ELR (cell line): ENCODE data around the gene KLHL41.
"Not testable (repeated sequence)": the region's sequence is repeated elsewhere in the genome, so short reads cannot be mapped to it uniquely, and the experiment has no call there.

ENCODE experiments used
- DNase-seq: peaks from one replicate; pipeline ENCODE4 v3.0.0-alpha.2; 2015; ENCODE audit warnings: low read depth

The KLHL41 gene

DNA sequence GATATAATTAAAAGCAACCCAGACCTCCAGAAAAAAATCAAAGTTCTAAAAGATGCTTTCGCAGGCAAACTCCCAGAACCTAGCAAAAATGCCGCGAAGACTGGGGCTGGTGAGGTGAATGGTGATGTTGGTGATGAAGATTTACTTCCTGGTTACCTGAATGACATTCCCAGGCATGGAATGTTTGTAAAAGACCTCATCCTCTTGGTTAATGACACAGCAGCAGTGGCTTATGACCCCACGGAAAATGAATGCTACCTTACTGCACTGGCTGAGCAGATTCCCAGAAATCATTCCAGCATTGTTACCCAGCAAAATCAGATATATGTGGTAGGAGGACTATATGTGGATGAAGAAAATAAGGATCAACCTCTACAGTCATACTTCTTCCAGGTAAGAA lies 994 bp downstream of the KLHL41 start:
- no peak for DNase-seq

DNA sequence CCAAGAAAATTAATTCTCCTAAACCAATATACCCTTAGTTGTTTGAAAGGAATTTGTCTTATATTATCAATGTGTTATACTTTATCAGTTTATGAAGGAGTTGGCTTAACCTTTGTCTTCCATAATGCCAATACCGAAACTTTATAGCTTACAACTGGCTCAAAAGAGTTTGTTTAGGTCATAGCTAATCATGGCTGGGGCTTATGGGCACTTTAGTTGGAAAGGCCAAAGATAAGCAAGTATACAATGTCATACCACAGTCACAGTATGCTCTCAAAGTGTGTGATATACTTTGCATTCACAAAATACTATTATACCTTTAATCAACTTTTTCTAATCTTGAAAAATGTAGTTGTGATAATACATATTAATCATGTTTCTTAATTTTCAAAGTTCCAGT lies 2.3 kb downstream of the KLHL41 start:
- no peak for DNase-seq

DNA sequence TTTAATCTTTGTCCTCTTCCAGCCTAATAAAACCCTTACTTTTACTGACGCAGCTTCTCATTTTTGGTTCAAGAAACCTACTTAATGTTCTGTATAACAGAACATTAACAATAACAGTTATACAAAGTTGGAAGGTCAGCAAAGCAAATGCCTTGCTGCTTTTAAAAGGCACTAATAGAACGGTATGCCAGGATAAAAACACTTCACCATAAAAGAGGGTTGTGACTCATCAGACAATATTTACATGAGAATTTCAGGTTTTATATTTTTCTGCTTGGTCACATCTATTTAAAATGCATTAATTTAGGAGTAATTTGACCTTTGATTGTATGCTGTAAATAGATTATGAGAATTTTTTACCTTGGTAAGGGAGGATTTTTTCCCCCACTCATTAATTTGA lies 3.0 kb downstream of the KLHL41 start:
- DNase-seq = peak; percentile 30

DNA sequence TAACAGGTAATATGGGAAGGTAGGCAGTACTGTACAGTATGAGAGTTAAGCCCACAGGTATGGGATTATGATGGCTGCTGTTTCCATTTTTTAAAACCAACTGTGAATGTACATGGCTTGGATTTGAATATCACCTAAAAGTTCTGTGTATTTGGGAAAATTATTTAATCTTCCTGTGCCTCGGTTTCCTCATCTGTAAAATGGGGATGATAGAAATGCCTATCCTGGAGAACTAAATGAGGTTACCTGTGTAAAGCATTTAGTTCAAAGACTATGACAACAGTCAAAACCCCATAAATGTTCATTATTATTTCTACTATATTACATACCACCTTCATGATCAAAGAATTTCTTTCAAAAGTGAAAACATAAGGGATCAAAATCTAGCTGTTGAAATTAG lies 3.6 kb downstream of the KLHL41 start:
- DNase-seq = no peak

DNA sequence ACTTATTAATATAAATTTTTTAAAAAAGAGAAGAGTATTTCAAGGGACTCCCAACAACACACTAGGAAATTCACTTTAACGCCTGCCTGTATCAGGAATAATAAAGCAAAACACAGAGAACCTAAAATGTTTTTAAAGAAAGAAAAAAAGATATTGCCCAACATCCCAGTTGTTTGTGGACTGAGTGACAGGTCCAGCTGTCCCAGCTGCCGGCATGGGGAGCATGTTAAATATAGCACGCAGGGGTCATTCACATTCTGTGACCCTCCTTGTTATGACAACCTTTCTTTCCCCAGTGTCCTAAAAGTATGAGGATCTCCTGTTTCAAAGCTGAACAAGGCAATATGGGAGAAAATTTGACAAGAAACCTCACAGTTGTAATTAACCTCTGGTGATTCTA lies 4.4 kb downstream of the KLHL41 start:
- no peak for DNase-seq

DNA sequence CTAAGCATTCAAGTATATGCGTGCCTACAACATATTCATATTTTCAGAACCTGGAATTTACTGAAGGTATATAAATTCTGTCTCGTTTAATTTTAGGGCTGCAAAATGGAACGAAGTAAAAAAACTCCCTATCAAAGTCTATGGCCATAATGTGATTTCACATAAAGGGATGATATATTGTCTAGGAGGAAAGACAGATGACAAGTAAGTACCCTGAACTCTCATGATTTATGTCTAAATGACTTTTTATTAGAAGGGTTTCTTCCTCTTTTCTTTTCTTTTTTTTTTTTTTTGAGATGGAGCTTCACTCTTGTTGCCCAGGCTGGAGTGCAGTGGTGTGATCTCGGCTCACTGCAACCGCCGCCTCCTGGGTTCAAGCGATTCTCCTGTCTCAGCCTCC lies 5.3 kb downstream of the KLHL41 start:
- DNase-seq = not testable (repeated sequence)

DNA sequence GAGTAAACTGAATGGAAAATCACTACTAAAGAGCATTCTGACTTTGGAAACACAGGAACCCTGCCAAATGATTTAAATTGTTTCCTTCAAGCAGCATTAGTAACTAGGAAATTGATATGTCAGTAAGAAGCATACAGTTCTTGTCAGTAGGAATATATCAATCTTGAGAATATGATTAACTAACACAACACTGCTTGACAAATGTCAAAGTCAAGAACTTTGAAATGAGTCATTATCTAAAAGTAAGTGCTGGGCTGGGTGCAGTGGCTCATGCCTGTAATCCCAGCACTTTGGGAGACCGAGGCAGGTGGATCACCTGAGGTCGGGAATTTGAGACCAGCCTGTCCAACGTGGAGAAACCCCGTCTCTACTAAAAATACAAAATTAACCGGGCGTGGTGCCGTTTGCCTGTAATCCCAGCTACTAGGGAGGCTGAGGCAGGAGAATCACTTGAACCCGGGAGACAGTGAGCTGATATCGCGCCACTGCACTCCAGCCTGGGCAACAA lies 7.0 kb downstream of the KLHL41 start:
- DNase-seq = not testable (repeated sequence)

DNA sequence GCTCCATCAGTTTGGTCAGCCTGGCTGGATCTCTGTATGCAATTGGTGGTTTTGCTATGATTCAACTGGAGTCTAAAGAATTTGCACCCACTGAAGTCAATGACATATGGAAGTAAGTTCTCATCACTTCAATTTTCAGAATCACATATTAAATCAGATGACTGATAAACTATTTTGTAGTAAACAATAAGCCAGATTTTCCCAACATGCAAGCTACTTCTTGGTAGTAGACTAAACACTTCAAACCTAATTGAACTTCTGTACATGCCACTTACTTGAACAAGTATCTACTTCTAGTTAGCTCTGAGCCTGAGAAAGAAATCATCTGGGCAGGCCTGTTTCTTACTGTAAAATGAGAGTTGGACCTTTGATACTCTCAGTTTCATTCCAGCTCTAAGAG lies 11.4 kb downstream of the KLHL41 start:
- DNase-seq = no peak

DNA sequence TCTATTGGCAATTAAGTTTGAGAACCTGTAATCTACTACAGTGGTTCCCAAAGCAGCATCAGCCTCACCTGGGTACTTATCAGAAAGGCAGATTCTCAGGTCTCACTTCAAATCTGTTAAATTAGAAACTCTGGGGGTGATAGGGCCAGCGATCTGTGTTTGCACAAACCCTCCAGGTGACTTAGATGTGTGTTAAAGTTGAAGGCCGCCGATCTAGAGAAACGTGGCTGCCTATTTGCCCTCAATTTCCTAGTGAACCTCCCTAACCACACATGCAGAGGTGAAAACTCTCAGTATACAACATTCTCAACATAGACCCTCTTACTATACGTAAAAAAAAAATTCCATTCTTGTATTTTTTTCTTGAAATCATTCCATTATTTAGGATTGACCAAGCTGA lies 14.2 kb downstream of the KLHL41 start:
- no peak for DNase-seq

DNA sequence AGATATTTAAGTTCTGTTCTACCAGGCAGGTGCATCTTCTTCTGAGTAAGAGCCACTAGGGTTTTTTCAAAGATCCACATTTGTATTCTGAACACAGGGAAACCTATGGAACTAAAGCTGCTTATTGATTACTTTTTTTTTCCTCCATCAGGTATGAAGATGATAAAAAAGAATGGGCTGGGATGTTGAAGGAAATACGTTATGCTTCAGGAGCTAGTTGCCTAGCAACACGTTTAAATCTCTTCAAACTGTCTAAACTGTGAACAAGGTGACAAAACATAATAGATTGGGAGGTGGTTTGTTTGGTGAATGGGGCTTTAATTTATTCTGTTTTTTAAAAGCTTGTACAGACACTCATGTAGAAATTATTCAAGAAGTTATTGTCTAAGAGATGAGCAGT lies 15.9 kb downstream of the KLHL41 start:
- DNase-seq = no peak

DNA sequence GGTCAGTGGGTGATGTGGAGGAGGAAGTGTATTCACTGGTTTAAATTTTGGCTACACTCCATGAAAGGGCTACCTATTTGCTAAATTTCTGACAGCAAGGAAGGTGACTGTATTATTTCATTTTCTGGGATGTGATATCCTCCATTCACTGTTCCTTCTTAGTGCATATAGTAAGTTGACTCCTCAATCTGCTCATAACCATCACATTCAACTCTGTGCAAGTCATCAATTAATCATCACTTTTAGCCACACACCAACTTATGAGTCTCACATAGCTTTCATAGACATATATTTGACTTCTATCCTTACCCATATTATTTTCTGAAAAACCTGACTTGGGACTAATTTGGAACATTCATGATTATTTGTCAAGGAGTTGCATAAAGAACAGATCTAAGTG lies 16.9 kb downstream of the KLHL41 start:
- peak; percentile 69 for DNase-seq

DNA sequence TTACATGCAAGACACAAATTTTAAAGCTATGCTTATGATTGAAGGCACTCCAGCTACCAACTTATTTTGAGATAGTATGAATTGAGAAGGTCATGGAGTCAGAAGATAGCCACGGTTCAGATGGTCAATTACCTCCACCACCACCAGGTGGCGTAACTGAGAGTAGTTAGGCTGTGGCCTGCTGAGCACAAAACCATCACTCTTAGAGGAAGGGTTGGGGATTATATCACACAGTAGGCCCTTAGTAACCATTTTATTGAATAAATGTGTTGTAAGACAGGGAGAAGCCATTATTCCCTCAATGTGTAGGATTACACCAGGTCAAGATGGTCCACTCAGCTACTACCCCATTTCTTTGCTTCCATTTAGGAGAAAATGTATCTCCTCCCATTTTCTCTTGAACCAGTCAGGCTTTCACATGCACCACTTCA lies 18.8 kb downstream of the KLHL41 start:
- DNase-seq = peak; percentile 74

DNA sequence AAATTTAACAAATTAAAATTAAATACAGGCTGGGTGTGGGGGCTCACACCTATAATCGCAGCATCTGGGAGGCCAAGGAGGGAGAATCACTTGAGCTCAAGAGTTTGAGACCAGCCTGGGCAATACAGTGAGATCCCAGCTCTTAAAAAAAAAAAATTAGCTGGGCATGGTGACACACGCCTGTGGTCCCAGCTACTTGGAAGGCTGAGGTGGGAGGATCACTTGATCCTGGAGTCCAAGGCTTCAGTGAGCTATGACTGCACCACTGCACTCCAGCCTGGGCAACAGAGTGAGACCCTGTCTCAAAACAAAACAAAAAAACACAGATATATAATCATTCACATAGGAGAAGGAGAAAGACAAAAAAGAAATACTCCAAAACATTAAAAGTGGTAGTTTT lies 30.0 kb downstream of the KLHL41 start:
- not testable (repeated sequence) for DNase-seq

DNA sequence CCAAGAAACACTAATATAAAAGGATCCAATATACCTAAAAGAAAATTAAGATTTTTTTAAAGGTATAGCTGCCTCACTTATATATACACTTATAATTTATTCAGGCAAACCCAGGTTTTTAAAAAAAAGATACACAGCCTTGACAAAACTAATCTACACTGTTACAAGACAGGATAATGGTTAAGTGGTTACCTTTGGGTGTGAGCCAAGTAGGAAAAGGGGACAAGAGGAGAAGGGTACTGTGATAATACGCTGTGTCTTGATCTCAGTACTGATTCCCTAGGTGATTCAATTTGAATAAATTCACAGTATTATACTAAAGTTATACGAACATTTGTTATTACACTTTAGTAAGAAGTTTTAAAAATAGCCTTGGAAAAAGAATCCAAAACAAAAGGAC lies 30.6 kb downstream of the KLHL41 start:
- DNase-seq = no peak

DNA sequence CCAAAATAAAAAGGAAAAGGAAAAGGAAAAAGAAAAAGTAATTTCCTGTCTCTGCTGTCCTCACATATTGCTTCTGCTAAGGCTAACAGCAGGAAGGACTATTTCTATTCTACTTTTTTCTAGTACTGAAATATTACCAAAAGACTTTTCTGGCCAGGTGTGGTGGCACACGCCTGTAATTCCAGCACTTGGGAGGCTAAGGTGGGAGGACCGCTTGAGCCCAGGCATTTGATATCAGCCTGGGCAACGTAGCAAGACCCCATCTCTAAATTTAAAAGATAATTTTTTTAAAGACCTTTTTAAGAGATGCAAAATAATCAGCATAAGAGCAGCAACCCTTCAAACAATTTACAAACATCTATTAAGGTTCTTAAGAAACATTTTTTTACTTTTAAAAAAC lies 32.9 kb downstream of the KLHL41 start:
- no peak for DNase-seq

DNA sequence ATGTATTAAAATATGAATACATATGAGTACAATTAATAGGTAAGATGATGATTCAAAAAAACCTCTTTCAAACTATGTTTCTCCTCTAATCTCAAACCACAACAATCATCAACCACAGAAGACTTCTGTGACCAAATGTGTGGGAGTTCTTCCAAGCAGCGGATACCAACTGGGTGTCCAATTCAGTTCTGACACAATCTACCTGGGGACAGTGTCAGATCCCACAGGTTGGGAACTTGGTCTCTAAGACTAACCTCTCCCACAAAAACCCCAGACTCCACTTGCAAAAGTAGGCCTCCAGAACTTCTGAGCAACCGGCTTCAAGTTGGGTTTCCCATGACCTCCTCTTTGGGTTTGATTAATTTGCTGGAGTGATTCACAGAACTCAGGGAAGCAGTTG lies 37.3 kb downstream of the KLHL41 start:
- DNase-seq = no peak

DNA sequence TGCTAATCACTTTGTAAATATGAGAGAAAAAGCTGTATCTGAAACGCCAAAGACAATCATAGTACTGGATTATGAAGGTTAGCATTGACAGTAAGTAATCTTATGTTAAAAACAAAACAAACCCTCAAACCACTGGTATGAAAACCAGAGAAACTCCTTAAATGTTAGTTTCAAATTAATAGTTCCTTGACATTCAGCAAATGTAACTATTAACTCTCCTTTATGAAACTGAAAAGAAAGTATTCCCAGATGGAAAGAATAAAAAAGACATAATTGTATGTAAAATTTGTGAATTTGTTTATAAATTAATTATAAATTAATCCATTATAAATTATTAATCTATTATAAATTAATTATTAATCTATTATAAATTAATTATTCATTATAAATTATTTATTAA lies 51.9 kb downstream of the KLHL41 start:
- peak; percentile 6 for DNase-seq

DNA sequence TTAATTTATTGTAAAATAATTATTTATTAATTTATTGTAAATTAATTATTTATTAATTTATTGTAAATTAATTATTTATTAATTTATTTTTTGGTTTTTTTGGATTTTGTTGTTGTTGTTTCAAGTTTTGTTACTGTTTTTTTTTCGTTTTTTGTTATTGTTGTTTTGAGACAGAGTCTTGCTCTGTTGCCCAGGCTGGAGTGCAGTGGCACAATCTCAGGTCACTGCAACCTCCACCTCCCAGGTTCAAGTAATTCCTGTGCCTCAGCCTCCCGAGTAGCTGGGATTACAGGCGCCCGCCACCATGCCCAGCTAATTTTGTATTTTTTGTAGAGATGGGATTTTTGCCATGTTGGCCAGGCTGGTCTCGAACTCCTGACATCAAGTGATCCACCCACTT lies 52.6 kb downstream of the KLHL41 start:
- not testable (repeated sequence) for DNase-seq

DNA sequence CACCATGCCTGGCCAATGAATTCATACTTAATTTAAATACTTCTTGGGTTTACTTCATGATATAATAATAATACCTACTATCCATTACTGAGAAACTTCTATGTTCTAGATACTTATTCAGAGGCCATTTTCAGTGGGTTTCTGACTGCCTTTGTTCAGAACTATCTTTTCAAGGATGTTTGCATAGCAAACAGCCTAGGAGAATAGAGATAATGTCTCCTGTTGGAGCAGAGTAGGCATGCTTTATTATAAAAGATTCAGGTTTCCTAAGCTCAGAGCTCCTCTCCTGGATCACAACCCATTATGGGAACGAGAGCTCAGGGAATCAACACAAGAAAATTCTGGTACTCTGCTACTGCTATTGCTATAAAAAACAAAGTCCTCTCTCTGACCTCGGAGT lies 53.0 kb downstream of the KLHL41 start:
- DNase-seq = no peak

DNA sequence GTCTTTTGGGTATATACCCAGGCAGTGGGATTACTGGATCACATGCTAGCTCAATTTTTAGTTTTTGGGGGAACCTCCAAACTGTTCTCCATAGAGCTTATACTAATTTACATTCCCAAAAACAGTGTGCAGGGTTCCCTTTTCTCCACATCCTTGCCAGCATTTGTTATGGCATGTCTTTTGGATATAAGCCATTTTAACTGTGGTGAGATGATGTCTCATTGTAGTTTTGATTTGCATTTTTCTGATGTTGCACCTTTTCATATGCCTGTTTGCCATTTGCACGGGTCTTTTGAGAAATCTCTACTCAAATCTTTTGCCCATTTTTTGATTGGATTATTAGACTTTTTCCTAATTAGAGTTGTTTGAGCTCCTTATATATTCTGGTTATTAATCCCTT lies 56.2 kb downstream of the KLHL41 start:
- no peak for DNase-seq

DNA sequence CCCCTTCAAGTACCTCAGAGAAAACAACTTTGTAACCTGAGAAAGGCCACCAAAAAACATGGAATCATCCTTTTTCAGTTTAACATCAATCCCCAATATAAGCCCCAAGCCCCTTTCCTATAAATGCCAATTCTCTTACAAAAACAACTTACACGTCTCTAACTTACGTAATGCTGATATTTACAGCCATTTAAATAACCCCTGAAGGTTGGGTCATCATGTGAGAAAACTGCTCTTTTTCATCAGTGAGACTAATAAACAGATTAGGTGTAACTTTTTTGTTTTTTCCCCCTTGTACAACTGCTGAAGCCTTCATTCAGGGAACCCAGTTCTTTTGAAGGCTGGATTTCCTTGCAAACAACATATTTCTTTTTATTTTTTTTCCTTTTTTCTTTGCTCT lies 60.4 kb downstream of the KLHL41 start:
- no peak for DNase-seq

DNA sequence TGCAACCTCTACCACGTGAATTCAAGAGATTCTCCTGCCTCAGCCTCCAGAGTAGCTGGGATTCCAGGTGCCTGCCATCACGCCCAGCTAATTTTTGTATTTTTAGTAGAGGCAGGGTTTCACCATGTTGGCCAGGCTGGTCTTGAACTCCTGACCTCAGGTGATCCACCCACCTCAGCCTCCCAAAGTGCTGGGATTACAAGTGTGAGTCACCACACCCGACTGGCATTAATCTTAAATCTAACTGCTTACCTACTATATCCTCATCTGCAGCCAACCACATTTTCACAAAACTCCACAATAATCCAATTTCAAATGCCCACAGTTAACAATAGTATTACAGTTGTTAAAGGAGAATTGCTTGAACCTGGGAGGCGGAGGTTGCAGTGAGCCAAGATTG lies 61.2 kb downstream of the KLHL41 start:
- not testable (repeated sequence) for DNase-seq

DNA sequence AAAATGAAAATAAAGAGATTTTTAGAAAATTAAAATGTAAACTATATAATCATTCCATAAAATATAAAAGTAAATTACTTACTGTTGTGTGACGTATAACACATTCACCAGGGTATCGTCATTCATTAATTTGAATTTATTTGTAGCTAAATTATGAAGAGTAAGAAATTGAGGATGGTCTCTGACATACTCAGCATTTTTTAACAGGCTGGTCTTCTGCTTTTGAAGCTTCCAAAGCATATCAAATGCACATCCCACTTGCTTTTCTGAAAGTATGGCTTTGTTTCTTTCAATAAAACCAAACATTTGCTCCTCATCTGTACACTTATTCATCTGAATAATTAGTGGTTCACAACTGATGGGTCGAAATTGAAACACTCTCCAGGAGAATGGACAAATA lies 62.1 kb downstream of the KLHL41 start:
- DNase-seq = no peak

DNA sequence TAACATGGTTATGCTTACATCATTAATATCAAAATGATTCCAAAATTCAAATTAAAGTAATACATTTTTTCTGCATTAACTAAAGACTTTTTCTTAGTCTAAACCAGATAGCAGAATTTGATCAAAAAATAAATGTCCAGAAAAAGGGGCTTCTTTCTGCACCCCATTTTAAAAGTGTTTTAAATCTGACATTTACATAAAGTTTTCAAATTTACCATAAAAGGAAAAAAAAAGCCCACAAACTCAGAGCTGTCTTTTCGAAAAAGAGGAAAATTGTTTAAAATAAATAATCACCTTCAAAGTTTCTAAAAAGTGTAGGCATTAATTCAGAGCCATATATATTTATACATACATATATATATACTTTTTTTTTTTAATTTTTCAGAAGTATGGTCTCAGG lies 62.7 kb downstream of the KLHL41 start:
- DNase-seq = no peak

DNA sequence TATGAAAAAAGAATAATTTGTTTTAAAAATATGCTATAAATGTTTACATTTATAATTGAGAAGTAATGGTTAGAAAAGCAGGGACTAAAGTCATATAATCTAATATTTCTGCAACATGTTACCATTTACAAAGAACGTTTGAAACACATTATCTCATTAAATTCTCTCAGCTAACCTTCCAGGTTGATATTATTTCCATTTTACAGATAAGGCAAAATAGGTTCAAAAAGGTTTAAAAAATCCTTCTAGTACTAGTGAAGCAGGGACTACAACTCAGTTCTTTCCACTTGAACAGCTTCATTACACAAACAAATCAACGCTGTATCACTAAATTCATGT lies 63.3 kb downstream of the KLHL41 start:
- no peak for DNase-seq
